HG02840 (cell line): ENCODE measurements around the gene PPP1R12C.
A peak's percentile ranks its signal among the peaks of the same experiment; 100 is the strongest.
"Not testable (repeated sequence)": the region's sequence is repeated elsewhere in the genome, so short reads cannot be mapped to it uniquely, and the experiment has no call there.

Source experiments
- ATAC-seq: cut with Tn5 transposase; IDR thresholded peaks from one replicate; pipeline ENCODE4 v1.9.1; 2021; ENCODE audit warnings: mild to moderate bottlenecking, moderate library complexity, moderate number of reproducible peaks; ENCODE audit not compliant: unreplicated experiment, low FRiP score

PPP1R12C gene

GRCh38 chr19:55079400-55080038 is 37.9 kb downstream of the PPP1R12C start:
- no peak for ATAC-seq

- ATAC-seq = no peak
These were observed 38.4 kb downstream of the PPP1R12C start for GRCh38 chr19:55078996-55079395.

GRCh38 chr19:55077106-55077505 is 40.3 kb downstream of the PPP1R12C start:
- ATAC-seq = no peak

- no peak for ATAC-seq
These were observed 41.1 kb downstream of the PPP1R12C start for GRCh38 chr19:55076321-55076720.

- no peak for ATAC-seq
These were observed 42.0 kb downstream of the PPP1R12C start, which contains the start of gene EPS8L1 for GRCh38 chr19:55075371-55075998. Gene EPS8L1, plus strand, starts transcription at chr19:55075869. Its CDS starts 576 bp downstream, at chr19:55076445.

- no peak for ATAC-seq
These were observed 45.5 kb downstream of the PPP1R12C start for GRCh38 chr19:55071913-55072312.

- ATAC-seq = no peak
These were observed 46.3 kb downstream of the PPP1R12C start for GRCh38 chr19:55071129-55071502.

- ATAC-seq = no peak
These were observed 46.8 kb downstream of the PPP1R12C start for GRCh38 chr19:55070466-55071128.

GRCh38 chr19:55069865-55070197 is 47.6 kb downstream of the PPP1R12C start:
- ATAC-seq = no peak

GRCh38 chr19:55068950-55069864 is 48.2 kb downstream of the PPP1R12C start:
- ATAC-seq = no peak

- no peak for ATAC-seq
These were observed 49.6 kb downstream of the PPP1R12C start for GRCh38 chr19:55067869-55068268.

GRCh38 chr19:55066107-55066709 is 51.2 kb downstream of the PPP1R12C start:
- no peak for ATAC-seq

- ATAC-seq = not testable (repeated sequence)
These were observed 51.9 kb downstream of the PPP1R12C start for GRCh38 chr19:55065516-55065915.

- no peak for ATAC-seq
These were observed 54.0 kb downstream of the PPP1R12C start for GRCh38 chr19:55063492-55063843.

- ATAC-seq = peak; percentile 81
These were observed 54.5 kb downstream of the PPP1R12C start, which contains the start of gene RDH13 for GRCh38 chr19:55062735-55063491. Gene RDH13, minus strand, starts transcription at chr19:55063148. Its CDS starts 116 bp downstream, at chr19:55063032.

- ATAC-seq = not testable (repeated sequence)
These were observed 57.1 kb downstream of the PPP1R12C start for GRCh38 chr19:55060287-55060686.

- no peak for ATAC-seq
These were observed 58.4 kb downstream of the PPP1R12C start for GRCh38 chr19:55058781-55059610.

- no peak for ATAC-seq
These were observed 60.6 kb downstream of the PPP1R12C start for GRCh38 chr19:55056827-55057226.

GRCh38 chr19:55053735-55054134 is 63.7 kb downstream of the PPP1R12C start:
- ATAC-seq = no peak
